AG04449 (cell line): ENCODE results near the gene NCKAP5L.

Experiments
- CTCF ChIA-PET: fragments of 350-600 bp; formaldehyde crosslinking; extraction: SDS; loops from one replicate; lab custom pipeline; 2021; ENCODE audit warnings: antibody characterized with exemption; lab: Yijun Ruan, JAX
- POLR2A ChIA-PET: fragments of 400-600, 350-600 bp; formaldehyde crosslinking; extraction: SDS; loops from one replicate; lab custom pipeline; 2020; ENCODE audit warnings: antibody characterized with exemption, inconsistent platforms; lab: Yijun Ruan, JAX
- DNase-seq: peaks from one replicate; pipeline ENCODE4 v3.0.0-alpha.2; 2010; ENCODE audit warnings: low read depth, low spot score
- H3K4me3 ChIP-seq: 2 replicates; pipeline ENCODE4 v1.5.1; 2011; ENCODE audit warnings: low read depth, mild to moderate bottlenecking, control low read depth, low read length
- CTCF ChIP-seq: IDR thresholded peaks from one replicate; pipeline ENCODE4 v1.5.1; 2011; ENCODE audit warnings: mild to moderate bottlenecking, moderate library complexity, low read length, control low read depth, inconsistent platforms; ENCODE audit not compliant: insufficient read depth; ENCODE audit errors: missing control alignments

Gene NCKAP5L

GRCh38 chr12:49748800-49749199 is 79.4 kb downstream of the NCKAP5L start:
- ChIA-PET CTCF (interaction anchor here (0.9 to 4.7 kb wide), 9 partner anchors 8 to 118 kb away, joined by 3 to 47 read pairs (median 5); partner anchors contain the start of gene TMBIM6), POLR2A (no interaction called here)
- no peak overlapping the region for H3K4me3 ChIP-seq
- no peak for DNase-seq
- no peak for TF ChIP-seq CTCF

- POLR2A ChIA-PET, result no interaction called here
- no peak for TF ChIP-seq CTCF
- H3K4me3 ChIP-seq, result no peak overlapping the region
- CTCF ChIA-PET, result interaction anchor here (0.9 to 4.7 kb wide), 8 partner anchors 15 to 117 kb away, joined by 3 to 47 read pairs (median 4); no protein-coding TSS in a partner anchor
- DNase-seq, result no peak
These were observed 79.9 kb downstream of the NCKAP5L start for GRCh38 chr12:49748306-49748705.

- DNase-seq, result no peak
- no peak for TF ChIP-seq CTCF
- ChIA-PET POLR2A (no interaction called here), CTCF (interaction anchor here (0.8 to 2.7 kb wide), 4 partner anchors 16 to 109 kb away, joined by 3 to 9 read pairs (median 4); no protein-coding TSS in a partner anchor)
- H3K4me3 ChIP-seq, result no peak overlapping the region
These were observed 83.8 kb downstream of the NCKAP5L start for GRCh38 chr12:49744363-49744885.

DNA sequence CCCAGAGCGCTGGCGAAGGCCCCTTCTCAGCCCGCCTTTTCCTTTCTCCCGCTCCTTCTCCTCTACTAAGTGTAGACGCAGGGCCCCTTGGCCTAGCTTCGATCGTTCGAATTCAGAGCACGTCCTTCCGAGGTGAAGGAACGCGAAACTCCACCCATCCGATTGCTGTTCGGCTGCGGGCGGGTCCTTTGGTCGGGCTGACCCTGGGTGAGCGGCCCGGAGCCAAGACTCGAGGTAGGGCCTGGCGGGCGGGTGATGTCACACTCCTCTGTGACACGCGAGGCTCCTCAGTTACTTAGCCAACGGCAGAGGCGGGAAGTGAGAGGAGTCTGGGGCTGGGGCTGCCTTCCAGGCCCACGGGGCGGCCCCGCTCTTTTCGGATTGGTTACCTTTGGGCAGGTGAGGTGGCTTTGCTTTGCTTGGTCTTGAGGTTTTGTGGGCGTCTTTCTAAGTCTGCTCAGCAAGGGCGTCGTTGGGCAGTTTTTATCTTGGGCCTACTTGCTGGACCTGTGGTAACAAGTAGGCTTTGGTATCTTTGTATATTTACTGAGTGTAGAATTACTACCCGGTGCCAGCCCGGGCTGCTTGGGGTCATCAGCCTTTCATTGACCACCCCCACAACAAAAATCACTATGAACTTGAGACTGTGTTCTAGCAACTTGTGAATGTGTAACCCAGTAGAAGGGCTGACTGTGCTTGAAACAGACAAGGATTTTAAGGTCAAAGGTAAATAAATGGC is 86.2 kb downstream of the NCKAP5L start:
- ChIA-PET POLR2A (interaction anchor here (0.6 to 1.6 kb wide), 21 partner anchors 11 to 419 kb away, joined by 3 to 12 read pairs (median 5); partner anchors contain the start of genes BCDIN3D, FMNL3, PRPF40B and TROAP), CTCF (interaction anchor here (0.6 to 3.8 kb wide), 46 partner anchors 8 to 132 kb away, joined by 3 to 40 read pairs (median 6); no protein-coding TSS in a partner anchor)
- H3K4me3 ChIP-seq, result peak overlapping the region; percentile 91
- DNase-seq, result peak; percentile 34
- no peak for TF ChIP-seq CTCF
